Body of pancreas (tissue), 4 donors: ENCODE measurements around the gene NTSR1.

Source experiments
- POLR2A ChIP-seq, 3 donors: fragments of 450-650 bp; IDR thresholded peaks; one replicate each; pipeline ENCODE4 v1.6.1; 2016; ENCODE audit warnings: antibody characterized with exemption in 3 of 3, mild to moderate bottlenecking in 2 of 3
- TF ChIP-seq, protein P1 (sequence below), 7 experiments: fragments of 450-650 bp in 4 of 7; fragments of 200-600 bp in 3 of 7; sonication (generic) in 3 of 7; IDR thresholded peaks; one replicate each; pipeline ENCODE4 v1.5.1; 2016 to 2019; ENCODE audit warnings: antibody characterized with exemption in 7 of 7

DNA sequence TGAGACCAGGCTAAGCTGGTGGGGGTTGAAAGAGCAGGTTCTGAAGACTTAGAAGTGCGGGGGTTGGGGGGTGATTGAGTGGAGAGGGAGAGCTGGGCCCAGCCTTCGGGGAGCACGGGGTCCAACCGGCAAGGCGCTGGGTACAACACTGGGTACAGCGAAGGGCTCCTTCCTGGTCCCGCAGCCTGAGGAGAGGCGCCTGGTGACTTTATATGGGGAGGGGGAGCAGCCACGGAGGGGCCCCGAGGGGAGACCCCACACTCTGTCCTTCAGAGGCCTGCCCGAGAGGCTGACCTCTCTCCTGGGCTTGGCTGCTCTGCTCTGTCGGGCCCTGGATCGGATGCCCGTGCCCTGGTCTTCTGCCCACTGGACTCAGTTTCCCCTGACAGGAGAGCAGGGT lies 10.4 kb upstream of the NTSR1 start:
- no peak for TF ChIP-seq POLR2A (IDR thresholded peaks at IDR 0.05)
- TF ChIP-seq, protein P1, sequence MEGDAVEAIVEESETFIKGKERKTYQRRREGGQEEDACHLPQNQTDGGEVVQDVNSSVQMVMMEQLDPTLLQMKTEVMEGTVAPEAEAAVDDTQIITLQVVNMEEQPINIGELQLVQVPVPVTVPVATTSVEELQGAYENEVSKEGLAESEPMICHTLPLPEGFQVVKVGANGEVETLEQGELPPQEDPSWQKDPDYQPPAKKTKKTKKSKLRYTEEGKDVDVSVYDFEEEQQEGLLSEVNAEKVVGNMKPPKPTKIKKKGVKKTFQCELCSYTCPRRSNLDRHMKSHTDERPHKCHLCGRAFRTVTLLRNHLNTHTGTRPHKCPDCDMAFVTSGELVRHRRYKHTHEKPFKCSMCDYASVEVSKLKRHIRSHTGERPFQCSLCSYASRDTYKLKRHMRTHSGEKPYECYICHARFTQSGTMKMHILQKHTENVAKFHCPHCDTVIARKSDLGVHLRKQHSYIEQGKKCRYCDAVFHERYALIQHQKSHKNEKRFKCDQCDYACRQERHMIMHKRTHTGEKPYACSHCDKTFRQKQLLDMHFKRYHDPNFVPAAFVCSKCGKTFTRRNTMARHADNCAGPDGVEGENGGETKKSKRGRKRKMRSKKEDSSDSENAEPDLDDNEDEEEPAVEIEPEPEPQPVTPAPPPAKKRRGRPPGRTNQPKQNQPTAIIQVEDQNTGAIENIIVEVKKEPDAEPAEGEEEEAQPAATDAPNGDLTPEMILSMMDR (IDR thresholded peaks at IDR 0.05), result no peak
